ENCODE measurements around the gene FNDC7.
"Not testable (repeated sequence)": the region's sequence is repeated elsewhere in the genome, so short reads cannot be mapped to it uniquely, and the experiment has no call there.

Gene FNDC7, protein sequence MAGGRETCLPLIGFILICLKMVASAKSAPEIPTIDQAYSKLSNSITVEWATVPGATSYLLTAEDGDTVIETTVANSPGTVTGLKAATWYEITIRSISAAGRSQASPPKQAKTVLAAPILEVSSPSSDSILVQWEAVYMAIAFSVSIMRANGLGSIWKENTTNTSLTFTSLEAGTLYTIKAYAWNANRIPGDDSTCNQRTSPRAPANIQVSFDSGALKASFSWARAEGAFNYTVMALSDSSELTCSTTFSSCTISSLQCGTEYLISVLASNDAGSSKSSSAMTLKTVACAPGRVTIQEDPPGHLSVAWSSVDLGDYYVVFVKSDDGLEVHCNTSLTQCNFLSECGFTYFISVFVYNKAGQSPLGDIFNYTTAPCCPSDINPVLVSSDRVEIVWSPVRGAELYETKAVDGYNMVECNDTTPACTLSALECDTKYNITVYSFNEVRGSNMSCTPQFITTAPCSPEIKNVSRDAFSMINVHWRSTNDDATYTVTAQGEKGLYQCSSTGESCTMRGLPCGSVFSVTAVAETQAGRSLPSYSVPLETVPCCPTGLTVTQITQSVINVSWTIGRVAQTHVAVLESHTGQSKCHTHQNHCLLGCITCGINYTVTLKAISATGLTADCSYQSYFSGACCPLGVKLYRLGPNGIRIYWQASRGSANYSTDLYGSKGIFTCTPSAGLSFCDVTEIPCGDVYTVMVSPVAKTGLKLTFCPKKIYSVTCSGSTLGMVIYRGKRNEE

DNA sequence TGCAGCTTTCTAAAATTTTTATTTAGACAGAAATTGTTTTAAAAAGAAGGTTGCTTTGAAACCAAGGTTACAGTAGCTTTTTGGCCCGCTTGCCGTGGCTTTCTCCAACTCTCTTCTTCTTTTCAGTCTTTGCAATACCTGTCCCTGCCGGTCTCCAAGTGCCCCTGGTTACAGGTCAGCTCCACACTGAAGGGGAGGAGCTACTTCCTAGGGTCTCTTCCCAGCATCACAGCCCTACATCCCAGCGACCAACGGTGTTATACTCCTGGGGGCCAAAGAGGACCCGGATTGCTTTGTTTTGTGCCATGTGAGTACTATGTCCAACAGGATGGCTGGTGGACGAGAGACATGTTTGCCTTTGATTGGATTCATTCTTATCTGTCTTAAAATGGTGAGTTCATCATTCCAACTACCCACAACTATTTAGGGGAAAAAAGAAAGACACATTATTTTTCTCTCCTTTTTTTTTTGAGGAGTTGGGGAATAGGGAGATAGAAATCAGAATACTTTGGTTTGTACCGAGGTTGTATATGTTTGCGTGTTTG lies at the start of gene FNDC7:
FNDC7 (plus strand) TSS at position 303 of the 545 bp plus-strand sequence; CDS start at position 329, 26 bp downstream.
- no peak for DNase-seq (ENCODE audit: low read depth in 2 of 2)

- no peak for DNase-seq (ENCODE audit: low read depth in 2 of 2)
Measured at GRCh38 chr1:108663074-108663473, 49.6 kb upstream of the FNDC7 start.

- DNase-seq (ENCODE audit: low read depth in 2 of 2), result no peak
Measured at GRCh38 chr1:108664481-108664880, 48.2 kb upstream of the FNDC7 start.

- DNase-seq (ENCODE audit: low read depth in 2 of 2), result no peak
Measured at GRCh38 chr1:108665067-108665466, 47.6 kb upstream of the FNDC7 start.

DNA sequence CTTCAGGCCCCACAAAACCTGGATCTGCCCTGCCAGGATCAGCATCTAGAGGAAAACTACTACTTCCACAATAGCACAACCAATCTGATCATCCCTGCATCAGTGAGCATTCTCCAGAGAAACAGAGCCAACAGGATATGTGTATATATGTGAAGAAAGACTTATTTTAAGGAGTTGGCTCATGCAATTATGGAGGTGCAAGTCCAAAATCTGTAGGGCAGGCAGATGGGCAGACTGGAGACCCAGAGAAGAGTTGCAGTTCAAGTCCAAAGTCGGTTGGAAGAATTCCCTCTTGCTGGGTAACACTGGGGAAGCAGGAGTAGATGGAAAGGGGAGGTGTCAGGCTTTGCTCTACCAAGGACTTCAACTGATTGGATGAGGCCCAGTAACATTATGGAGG lies 46.9 kb upstream of the FNDC7 start:
- DNase-seq (ENCODE audit: low read depth in 2 of 2), result no peak

DNA sequence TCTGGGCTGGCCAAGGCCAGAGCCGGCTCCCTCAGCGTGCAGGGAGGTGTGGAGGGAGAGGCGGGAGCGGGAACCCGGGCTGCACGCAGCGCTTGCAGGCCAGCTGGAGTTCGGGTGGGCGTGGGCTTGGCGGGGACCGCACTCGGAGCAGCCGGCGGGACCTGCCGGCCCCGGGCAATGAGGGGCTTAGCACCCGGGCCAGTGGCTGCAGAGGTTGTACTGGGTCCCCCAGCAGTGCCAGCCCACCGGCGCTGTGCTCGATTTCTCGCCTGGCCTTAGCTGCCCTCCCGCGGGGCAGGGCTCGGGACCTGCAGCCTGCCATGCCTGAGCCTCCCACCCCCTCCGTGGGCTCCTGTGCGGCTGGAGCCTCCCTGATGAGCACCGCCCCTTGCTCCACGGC lies 45.3 kb upstream of the FNDC7 start:
- not testable (repeated sequence) for DNase-seq (ENCODE audit: low read depth in 2 of 2)

DNA sequence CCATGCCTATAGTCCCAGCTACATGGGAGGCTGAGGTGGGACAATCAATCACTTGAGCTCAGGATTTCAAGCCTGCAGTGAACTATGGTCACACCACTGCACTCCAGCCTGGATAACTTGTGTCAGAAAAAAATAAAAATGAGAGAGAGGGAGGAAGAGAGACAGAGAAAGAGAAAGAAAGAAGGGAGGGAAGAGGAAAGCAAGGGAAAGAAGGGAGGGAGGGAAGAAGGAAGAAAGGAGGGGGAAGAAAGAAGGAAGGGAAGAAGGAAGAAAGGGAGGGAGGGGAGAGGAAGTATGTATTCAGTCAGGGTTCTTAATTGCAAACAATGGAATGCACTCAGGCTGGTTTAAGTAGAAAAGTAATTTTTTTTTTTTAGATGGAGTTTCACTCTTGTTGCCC lies 43.9 kb upstream of the FNDC7 start:
- DNase-seq (ENCODE audit: low read depth in 2 of 2), result no peak

DNA sequence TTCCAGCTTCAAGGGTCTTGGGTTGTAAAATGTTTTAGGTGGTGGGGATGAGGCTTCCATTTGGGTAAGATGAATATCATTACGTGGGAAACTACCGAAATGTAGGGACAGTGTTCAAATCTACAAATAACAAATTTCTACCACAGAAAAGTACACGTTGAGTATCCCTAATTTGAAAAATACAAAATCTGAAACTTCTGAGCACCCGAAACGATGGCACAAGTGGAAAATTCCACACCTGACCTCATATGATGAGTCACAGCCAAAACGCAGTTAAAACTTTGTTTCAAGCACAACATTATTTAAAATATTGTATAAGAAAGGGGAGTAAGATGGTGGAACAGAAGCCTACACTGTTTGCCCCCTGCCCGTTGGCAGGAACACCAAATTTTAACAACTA lies 43.0 kb upstream of the FNDC7 start:
- DNase-seq (ENCODE audit: low read depth in 2 of 2), result no peak

DNA sequence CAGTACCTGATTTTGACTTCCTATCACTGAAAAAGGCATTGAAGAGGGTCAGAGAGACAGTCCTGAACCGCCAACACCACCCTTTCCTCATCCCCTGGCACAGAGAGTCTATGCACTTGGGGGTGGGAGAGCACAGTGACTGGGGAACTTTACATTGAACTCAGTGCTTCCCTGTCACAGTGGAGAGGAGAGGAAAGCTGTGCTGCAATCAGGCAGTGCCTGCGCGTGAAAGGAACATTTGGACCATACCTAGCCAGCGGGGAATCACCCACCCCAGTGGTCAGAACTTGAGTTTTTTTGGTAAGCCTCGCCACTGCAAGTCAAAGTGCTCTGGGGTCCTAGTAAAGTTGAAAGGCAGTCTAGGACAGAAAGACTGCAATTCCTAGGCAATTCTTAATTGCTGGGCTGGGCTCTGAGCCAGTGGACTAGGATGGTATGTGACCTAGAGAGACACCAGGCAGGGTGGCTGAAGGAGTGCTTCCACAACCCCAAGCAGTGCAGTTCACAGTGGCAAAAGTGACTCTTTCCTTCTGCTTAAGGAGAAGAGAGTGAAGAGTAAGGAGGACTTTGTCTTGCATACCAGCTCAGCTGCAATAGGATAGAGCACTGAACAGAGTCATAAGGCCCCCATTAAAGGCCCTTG lies 42.5 kb upstream of the FNDC7 start:
- DNase-seq (ENCODE audit: low read depth in 2 of 2), result no peak

- DNase-seq (ENCODE audit: low read depth in 2 of 2), result no peak
Measured at GRCh38 chr1:108671143-108671542, 41.6 kb upstream of the FNDC7 start.

GRCh38 chr1:108678706-108679105 lies 34.0 kb upstream of the FNDC7 start:
- DNase-seq (ENCODE audit: low read depth in 2 of 2), result no peak

DNA sequence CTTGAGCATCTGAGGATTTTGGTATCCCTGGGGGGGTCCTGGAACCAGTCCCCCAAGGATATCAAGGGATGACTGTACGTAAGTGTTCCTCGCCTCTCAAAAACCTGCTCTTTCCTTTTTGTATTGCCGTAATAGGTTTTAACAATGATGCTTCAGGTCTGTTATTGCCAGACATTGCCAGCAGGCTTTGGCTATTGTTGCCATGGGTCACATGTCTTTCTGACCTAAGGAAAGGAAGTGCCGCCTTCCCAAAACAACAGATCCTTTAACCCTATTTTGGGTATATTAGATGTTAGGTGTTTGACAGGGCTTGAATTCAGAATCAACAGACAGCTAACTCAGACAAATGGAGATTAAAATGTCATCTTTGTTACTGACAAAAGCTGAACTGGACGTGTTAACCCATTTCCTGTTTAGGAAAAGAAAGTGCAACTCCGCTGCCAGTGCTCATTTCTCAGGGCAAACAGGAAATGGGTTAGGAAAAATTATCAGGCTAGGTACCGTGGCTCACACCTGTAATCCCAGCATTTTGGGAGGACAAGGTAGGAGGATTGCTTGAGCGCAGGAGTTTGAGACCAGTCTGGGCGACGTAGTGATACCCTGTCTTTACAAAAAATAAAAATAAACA lies 33.0 kb upstream of the FNDC7 start:
- DNase-seq (ENCODE audit: low read depth in 2 of 2), result no peak

DNA sequence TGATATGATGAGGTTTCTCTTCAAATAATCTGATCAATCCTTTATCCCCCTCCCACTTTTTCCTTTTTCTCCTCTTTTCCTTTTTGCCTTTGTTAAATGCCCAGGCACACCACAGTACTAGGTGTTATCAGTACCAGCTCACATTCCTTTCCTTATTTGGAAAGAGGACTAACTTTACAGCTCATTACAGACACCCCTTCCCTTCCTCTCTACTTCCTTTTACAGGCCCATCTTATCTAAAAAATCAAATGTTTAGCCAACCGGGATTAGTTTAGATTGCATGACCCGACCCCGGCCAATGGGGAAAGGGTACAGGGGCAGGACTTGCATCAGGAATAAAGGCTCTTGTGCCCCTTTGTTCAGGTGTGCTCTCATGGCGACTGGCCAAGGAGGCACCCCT lies 31.0 kb upstream of the FNDC7 start:
- not testable (repeated sequence) for DNase-seq (ENCODE audit: low read depth in 2 of 2)

GRCh38 chr1:108685529-108685928 lies 27.2 kb upstream of the FNDC7 start:
- no peak for DNase-seq (ENCODE audit: low read depth in 2 of 2)

- DNase-seq (ENCODE audit: low read depth in 2 of 2), result no peak
Measured at GRCh38 chr1:108686614-108687313, 25.9 kb upstream of the FNDC7 start.

DNA sequence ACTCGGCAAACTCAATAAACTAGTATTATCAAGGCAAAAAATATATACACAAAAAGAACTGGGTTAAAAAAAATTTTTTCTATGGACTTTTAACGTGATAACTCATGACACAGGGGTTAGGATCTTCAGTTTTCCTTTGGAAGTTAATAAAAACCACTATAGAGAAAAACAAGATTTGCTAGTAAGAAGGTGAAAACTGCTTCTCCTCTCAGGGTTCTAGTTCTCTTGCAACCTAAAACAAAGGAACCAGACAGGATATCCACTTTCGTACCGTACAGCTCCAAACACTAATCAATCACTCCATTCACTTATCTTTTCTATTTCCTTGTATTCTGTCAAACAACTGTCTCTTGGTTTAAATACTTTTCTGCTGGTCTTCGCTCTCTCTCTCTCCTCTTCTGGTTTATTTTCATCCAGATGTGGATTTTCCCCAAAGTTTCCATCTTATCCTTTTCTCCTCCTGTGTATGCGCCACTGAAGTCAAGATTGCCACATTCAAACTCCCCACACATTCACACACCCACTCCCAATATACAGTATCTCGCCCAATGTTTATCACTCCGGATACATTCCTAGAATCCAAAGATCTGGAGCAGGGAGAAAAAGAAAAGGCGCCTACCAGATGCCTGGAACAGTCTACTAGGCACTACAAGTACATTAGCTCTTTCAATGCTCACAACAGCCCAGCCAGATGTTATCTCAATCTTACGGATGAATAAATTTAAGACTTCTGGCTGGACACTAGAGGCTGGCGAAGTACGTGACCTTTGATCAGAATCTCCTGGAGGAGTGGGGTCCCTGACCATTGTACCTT lies 21.4 kb upstream of the FNDC7 start:
- DNase-seq (ENCODE audit: low read depth in 2 of 2), result no peak

DNA sequence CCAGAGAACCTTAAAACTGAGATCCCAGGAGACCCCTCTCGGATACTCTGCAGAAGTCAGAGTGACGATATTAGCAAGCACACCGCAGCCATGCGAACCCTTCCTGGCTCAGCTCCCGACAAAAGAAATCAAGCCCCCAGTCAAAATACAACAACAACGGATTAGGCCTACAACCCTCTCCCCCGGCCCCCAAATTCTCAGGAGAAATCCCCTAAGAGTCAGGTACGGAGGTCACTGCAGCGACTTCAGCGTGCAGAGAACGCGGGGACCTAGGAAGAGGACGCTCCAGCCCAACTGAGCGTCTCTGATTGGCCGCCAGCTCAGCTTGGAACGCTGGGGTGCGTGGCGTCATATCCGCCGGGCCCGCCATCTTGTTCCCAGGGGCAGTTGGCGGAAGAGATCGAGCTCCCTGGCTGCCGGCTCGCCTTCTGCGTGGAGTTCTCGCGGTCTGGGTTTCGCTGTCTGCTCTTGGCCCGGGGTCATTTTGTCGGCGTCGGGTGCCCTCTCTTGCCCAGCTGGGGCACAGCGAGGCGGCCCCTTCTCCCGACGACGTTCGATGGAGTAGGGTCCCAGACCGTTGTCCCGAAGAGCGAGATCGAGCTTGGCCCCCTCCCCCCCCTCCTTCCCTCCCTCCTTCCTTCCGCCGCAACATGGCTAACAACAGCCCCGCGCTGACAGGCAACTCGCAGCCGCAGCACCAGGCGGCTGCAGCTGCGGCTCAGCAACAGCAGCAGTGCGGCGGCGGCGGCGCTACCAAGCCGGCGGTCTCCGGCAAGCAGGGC lies 20.6 kb upstream of the FNDC7 start, which contains the start of gene PRPF38B:
PRPF38B (plus strand) TSS at position 369 of the 782 bp plus-strand sequence; CDS start at position 651, 282 bp downstream.
- DNase-seq (ENCODE audit: low read depth in 2 of 2), result peak; percentile 88 to 91

DNA sequence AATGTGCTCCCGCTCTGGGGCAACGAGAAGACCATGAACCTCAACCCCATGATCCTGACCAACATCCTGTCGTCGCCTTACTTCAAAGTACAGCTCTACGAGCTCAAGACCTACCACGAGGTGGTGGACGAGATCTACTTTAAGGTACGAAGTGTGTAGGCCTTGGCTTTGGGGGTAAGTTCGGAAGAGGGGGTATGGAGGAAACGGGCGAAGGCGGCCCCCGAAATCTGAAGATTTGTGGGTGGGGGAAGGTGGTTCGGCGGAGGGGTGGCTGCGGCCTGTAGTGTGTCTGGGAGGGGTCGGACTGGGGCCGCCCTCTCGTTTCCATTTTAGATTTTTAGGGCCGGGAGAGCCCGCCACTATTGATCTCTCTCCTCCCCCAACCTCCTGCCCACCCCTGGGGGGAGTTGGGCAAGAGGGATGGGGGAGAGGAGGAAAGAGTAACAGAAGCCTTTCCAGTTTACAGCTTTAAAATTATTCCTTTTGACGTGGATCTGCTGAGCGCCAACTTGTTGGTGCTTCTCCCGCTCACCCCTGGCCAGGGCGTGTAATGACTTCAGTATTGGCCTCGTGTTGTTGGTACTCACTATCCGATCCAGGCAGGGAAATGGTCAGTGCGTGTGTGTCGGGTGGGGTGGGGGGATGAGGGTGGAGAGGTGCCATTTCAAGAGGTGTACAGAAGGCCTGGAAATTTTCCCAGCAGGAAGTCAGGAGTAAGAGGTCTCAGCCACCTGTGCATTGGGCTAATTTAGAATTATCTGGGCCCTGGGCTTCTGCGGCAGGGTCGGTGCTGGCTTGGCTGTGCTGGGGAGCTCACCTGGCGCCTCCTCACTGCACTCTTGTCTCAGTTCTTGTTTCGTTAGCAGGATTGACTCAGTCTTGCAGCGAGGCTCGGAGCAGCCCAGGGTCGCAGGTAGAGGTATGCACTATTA lies 19.7 kb upstream of the FNDC7 start:
- peak in 1 of 2 donors; percentile 7 for DNase-seq (ENCODE audit: low read depth in 2 of 2)

All from stimulated activated CD8-positive, alpha-beta memory T cell treated with anti-CD3 and anti-CD28 coated beads, Interleukin-7, amount 100 ng/mL, for 1 hour (primary cell).